DMS 273 (cell line): Measurements from ENCODE around the gene CLIC4.
A peak's percentile ranks its signal among the peaks of the same experiment; 100 is the strongest.
"Not testable (repeated sequence)": the region's sequence is repeated elsewhere in the genome, so short reads cannot be mapped to it uniquely, and the experiment has no call there.

Experiments used
- DNase-seq: peaks from one replicate; lab custom pipeline; 2025; ENCODE audit not compliant: unreplicated experiment; lab: John Stamatoyannopoulos, UW

The CLIC4 gene

GRCh38 chr1:24743404-24744211 lies 1.6 kb upstream of the CLIC4 start:
- DNase-seq: peak; percentile 92

DNA sequence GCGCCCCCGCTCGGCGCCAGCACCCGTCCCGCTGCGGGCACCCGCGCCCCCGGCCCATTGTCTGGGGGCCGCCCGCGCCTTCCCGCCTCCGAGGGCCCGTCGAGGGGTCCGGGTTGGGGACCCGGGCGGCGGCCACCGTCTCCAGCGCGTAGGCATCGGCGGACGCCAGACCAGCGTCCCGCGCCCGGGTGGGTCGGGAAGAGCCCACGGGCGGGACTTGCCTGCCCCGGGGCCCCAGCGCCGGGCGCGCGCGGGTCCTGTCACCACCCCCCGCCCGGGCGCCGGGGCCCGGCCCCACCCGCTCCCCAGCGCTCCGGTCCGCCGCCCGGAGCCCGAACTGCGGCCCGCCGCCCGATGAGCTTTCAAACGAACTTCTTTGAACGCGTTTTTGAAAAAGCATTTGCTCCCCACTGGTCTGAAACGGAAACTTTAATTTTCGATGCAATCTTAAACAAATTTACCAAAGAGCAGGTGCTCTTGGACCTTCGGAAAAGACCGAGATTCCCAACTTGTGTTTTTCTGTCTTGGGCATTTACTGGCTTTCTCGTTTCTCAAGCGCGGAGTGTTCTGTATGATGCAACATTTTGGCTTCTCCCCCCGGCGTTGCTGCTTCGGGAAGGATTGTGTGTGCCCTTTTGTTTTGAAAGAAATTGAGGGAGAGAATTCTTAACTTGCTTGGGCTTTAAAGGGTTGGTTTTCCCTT lies 615 bp downstream of the CLIC4 start:
- DNase-seq: peak; percentile 86

- no peak for DNase-seq
Observed at GRCh38 chr1:24748191-24749121, 3.2 kb downstream of the CLIC4 start.

GRCh38 chr1:24749252-24749651 lies 4.0 kb downstream of the CLIC4 start:
- DNase-seq: no peak

GRCh38 chr1:24749886-24750285 lies 4.6 kb downstream of the CLIC4 start:
- DNase-seq: no peak

DNA sequence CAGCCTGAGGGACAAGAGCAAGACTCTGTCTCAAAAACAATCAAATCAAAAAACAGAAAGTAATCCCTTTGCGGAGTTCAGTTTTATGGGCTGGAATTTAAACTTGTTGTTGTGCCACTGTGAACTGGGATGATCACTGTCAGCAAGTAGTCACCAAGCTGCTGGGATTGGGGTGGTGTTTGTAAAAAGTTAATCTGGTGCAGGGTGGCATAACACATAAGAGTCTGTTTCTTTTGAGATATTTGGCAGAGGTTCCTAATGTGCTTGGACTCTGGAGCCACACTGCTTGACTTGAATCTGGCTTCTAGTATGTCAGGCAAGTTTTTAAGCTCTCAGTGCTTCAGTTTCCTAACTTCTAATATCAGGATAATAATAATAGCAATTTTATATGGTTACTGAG lies 6.6 kb downstream of the CLIC4 start:
- no peak for DNase-seq

DNA sequence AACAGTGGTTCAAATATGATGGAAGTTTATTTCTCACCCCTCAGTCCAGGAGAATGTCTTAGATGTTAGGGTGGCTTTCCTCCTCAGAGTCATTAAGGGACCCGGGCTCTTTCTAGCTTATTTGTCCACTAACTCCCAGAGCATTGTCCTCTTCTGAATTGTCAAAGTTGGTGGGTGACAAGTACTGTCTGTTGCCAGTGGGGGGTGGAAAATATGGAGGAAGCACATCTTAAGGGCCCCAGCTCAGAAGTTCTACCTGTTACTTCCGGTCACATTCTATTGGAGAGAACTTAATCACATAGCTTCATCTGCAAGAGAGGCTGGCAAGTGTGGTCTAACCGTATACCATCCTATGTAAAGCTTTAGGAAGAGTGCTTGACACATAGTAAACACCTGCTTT lies 7.1 kb downstream of the CLIC4 start:
- no peak for DNase-seq

DNA sequence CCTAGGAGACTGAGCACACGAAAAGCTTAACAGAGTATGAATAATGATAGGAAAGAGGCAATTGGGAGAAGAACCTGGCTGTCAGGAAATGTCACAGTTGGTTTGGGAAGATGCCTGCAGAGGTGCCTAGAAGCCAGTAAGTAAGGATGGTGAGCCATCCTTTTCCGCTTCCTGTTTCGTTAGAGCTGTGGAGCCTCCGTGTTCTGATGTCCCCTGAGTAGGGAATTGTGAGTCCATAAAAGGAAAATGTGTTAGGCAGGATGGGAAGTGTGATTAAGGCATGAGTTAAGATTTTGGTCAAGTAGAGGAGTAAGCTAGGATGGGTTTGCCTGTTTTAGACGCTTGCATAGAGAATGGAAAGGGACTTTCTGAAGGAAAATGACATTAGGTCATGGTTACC lies 9.0 kb downstream of the CLIC4 start:
- DNase-seq: no peak

DNA sequence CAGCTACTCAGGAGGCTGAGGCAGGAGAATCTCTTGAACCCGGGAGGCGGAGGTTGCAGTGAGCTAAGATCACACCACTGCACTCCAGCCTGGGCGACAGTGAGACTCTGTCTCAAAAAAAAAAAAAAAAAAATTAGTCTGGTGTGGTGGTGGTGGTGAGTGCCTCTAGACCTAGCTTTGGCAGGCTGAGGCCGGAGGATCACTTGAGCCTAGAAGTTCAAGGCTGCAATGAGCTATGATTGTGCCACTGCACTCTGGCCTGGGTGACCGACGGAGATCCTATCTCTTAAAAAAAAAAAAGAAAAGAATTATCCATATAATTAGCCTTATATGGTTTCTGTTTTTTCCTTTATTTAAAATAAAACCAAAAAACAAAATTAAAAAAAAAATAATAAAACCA lies 10.1 kb downstream of the CLIC4 start:
- DNase-seq: not testable (repeated sequence)

DNA sequence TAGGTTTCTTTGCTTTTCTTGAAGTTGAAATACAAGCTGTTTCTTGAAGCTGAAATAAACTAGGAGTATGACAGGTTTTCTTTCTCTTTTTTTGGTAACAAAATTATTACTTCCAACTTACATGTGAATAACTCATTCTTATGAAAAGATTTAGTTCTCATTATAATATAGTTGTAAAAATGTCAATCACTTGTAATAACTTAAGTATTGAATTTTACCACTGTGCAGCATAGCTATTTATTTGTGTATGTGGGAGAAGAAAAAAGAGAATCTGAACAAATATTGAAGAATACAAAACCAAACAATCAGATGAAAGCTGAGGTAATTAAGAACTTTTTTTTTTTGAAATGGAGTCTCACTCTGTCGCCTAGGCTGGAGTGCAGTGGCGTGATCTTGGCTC lies 11.1 kb downstream of the CLIC4 start:
- DNase-seq: no peak

DNA sequence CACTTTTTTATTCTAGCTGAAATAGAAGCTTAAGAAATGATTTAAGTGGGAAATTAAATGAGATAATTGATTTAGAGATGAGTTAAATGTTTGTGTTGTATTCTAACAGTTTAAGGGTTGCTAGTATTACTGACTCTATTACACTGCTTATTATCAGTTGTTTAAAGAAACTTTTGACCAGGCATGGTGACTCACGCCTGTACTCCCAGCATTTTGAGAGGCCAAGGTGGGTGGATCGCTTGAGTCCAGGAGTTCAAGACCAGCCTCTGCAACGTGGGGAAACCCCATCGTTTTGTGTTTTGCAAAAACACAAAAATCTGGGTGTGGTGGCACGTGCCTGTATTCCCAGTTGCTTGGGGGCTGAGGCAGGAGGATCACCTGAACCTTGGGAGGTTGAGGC lies 14.2 kb downstream of the CLIC4 start:
- DNase-seq: no peak

- DNase-seq: no peak
Observed at GRCh38 chr1:24761582-24761981, 16.3 kb downstream of the CLIC4 start.

GRCh38 chr1:24762133-24762676 lies 17.0 kb downstream of the CLIC4 start:
- DNase-seq: no peak

DNA sequence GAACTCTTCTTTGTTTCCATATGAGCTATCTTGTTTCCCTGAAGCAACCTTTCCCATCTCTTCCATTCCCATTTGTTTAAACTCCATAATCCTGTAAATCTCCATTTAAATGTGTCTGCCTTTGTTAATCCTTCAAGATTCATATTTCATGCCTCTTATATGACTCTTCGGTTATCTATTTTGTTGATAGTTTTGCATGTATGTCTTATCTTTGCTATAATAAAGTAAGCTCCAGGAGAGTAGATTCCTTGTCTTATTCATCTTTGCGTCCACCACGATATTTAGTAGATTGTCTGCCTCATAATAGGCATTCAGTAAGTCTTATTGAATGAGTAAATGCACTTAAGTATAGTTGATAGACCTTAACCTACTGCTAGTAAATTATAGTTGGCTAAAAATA lies 18.4 kb downstream of the CLIC4 start:
- DNase-seq: no peak

GRCh38 chr1:24764439-24764838 lies 19.2 kb downstream of the CLIC4 start:
- DNase-seq: no peak

DNA sequence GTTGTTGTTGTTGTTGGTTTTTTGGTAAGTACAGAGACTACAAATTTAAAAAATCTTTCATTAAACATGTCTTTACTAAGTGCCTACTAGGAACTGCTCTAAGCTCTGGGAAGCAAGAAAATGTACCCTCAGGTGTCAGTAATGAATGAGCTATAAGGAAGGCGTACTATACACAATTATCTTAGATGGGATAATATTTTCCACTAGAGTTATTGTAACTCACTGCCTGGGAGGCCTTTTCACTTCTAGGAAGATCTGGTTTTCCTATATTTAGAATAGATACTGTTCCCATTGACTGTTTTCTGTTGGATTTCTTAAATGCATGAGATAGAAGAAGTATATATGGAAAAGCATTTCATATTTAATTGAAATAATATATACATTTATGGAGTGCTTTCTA lies 19.6 kb downstream of the CLIC4 start:
- DNase-seq: no peak

DNA sequence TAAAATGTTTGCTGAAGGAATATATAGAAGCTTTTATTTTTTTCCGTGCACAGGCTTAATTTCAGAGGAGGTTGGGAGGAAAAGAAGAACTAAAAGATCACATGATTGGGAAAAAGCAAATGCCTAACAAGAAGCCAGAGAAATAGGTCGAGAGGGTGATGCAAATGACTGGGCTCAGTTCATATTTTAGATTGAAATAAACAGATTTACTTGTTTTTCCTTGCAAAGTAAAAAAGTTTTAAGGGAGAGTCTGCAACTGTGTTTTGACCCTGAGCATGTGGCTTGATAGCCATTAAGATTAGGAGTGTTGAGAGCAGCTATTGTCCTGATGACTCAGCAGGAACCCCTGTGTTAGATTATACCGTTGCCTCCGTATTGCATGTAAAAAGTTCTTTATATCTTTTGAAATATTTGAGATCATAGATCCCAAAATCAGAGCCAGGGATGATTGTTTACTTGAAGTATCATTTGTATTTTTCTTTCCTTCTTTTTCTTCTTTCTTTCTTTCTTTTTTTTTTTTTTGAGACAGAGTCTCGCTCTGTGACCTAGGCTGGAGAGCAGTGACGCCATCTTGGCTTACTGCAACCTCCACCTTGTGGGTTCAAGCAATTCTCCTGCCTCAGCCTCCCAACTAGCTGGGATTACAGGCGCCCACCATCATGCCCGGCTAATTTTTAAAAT lies 20.2 kb downstream of the CLIC4 start:
- peak; percentile 43 for DNase-seq

- peak; percentile 42 for DNase-seq
Observed at GRCh38 chr1:24767351-24767750, 22.1 kb downstream of the CLIC4 start.

DNA sequence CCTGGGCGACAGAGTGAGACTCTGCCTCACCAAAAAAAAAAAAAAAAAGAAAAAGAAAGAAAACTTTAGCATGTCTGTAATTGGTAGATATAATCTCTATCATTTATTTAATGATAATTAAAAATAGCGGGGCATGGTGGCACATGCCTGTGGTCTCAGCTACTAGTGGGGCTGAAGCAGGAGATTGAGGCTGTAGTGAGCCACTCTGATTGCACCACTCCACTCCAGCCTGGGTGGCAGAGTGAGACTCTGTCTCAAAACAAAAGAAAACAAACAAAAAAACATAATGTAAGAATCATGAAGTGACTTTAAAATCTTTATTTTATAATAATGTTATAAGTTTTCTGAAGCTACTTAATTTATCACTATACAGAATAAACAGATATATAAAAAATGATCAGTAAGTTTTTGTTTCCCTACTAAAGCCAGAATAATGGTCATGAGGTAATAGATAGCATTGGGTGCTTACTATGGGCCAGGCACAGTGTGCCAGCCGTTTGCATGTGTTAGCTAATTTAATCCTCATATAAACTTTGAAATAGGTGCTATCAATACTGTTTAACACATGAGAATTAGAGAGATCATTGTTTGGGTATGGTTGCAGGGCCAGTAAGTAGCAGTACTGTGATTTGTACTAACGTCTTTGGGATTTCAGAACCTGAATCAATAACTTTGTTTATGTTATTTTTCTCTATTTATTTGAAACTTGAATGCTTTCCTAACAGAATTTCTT lies 23.8 kb downstream of the CLIC4 start:
- no peak for DNase-seq
